GM12874 (cell line): Measurements from ENCODE around the gene FCHSD1.

Experiments
- TF ChIP-seq, protein P1 (sequence below): IDR thresholded peaks from 2 replicates; pipeline ENCODE4 v1.5.1; 2011; ENCODE audit warnings: low read depth, mild to moderate bottlenecking, control low read depth, low read length, moderate library complexity; ENCODE audit not compliant: insufficient read depth

FCHSD1 gene

GRCh38 chr5:141662028-141662427 lies 10.8 kb upstream of the FCHSD1 start:
- TF ChIP-seq, protein P1, sequence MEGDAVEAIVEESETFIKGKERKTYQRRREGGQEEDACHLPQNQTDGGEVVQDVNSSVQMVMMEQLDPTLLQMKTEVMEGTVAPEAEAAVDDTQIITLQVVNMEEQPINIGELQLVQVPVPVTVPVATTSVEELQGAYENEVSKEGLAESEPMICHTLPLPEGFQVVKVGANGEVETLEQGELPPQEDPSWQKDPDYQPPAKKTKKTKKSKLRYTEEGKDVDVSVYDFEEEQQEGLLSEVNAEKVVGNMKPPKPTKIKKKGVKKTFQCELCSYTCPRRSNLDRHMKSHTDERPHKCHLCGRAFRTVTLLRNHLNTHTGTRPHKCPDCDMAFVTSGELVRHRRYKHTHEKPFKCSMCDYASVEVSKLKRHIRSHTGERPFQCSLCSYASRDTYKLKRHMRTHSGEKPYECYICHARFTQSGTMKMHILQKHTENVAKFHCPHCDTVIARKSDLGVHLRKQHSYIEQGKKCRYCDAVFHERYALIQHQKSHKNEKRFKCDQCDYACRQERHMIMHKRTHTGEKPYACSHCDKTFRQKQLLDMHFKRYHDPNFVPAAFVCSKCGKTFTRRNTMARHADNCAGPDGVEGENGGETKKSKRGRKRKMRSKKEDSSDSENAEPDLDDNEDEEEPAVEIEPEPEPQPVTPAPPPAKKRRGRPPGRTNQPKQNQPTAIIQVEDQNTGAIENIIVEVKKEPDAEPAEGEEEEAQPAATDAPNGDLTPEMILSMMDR, result no peak

GRCh38 chr5:141657937-141658545 lies 6.8 kb upstream of the FCHSD1 start:
- TF ChIP-seq, protein P1, result no peak

DNA sequence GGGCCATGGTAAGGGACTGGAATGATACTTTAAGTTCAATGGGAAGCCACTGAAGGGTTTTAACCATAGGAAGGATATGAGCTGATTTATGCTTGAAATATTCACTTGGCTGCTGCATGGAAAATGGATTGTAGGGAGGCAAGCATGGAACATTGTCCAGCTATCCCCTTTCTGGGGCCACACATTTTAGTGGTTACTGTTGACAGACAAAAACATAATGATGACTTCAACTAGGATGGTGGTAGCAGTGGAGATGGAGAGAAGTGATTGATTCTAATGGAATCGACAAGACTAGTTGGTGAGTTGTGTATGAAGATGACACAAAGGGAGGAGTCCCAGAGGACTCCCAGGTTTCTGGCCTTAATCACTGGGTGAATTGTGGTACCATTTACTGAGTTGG lies 6.2 kb upstream of the FCHSD1 start:
- TF ChIP-seq, protein P1, result no peak

GRCh38 chr5:141656396-141656795 lies 5.2 kb upstream of the FCHSD1 start:
- TF ChIP-seq, protein P1, result no peak

DNA sequence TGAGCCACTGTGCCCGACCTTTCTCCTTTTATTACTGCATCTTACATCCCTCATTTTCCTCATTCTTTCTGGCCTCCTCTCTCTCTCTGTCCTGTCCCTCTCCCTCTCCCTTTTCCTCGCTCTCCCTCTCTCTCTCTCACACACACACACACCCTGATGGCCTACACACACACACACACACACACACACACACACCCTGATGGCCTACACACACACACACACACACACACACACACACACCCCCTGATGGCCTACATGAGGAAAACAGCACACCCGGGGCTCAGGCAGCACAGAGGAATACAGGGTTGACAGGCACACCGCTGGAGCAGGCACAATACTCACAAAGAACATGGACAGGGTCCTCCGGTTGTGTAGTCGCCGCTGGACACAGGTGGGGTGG lies 3.8 kb upstream of the FCHSD1 start:
- TF ChIP-seq, protein P1, result no peak

DNA sequence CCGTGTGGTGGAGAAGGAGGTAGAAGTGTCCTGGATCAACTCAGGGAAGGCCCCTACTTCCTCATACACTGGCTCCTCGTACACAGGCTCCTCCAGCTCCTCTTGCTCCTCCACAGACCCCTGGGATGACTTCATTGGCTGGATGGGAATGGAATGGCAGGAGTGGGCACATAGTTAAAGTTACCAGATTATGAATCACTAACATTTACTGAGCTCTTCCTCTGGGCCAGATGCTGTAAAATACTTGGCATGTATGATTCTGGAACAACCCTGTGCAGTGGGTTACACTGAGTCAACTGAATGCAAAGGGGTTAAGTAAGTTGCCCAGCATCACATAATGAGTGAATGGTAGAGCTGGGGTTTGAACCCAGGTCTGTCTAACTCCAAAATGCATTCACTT lies 3.1 kb upstream of the FCHSD1 start:
- TF ChIP-seq, protein P1, result no peak

DNA sequence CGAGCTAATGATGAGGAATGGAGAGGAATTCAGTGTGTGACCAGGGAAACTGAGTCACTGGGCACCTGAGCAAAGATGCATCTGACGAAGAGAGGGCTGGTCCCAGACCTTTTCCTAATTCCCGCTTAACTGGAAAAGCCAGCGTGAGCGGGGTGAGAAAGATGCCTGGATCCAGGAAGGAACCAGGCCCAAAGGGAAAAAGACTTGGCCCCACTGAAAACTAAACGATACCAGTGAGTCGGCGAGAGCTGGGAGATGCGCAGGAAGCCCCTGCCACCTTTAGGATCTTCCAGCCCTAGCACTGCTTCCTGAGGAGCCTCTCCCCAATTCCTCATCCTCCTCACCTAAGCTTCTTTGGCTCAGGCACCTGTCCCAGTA lies 499 bp upstream of the FCHSD1 start:
- TF ChIP-seq, protein P1, result no peak
